NCI-H1048 (cell line): ENCODE results near the gene EFS.
A peak's percentile ranks its signal among the peaks of the same experiment; 100 is the strongest.
"Not testable (repeated sequence)": the region's sequence is repeated elsewhere in the genome, so short reads cannot be mapped to it uniquely, and the experiment has no call there.

Experiments
- DNase-seq: peaks from one replicate; lab custom pipeline; 2025; lab: John Stamatoyannopoulos, UW

EFS gene

DNA sequence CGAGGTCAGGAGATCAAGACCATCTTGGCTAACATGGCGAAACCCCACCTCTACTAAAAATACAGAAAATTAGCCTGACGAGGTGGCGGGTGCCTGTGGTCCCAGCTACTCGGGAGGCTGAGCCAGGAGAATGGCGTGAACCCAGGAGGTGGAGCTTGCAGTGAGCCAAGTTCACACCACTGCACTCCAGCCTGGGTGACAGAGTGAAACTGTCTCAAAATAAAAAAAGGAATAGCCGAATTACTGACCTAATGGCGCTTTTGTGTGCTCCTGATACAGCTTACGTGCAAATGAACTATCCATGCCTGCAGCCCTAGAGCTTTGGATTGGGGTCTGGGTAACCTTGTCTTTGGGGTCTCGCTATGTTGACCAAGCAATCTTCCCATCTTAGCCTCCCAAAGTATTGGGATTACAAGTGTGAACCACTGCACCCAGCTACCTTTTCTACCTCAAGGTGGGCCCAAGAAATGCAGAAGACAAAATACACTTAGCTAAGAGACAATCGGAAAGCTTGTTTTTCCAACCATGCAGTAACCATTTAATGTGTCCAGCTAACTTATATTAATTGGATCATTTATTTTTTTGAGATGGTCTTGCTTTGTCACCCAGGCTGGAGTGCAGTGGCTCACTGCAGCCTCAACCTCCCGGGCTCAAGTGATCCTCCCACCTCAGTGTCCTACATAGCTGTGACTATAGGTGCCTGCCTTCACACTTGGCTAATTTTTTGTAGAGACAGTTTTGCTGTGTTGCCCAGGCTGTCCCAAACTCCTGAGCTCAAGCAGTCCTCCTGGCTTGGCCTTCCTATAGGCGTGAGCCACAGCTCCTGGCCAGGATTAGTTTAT lies 38.3 kb downstream of the EFS start:
- DNase-seq = no peak

DNA sequence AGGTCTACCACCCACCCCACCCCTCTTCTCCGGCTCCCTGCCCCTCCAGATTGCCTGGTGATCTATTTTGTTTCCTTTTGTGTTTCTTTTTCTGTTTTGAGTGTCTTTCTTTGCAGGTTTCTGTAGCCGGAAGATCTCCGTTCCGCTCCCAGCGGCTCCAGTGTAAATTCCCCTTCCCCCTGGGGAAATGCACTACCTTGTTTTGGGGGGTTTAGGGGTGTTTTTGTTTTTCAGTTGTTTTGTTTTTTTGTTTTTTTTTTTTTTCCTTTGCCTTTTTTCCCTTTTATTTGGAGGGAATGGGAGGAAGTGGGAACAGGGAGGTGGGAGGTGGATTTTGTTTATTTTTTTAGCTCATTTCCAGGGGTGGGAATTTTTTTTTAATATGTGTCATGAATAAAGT lies 39.2 kb downstream of the EFS start:
- DNase-seq = not testable (repeated sequence)

DNA sequence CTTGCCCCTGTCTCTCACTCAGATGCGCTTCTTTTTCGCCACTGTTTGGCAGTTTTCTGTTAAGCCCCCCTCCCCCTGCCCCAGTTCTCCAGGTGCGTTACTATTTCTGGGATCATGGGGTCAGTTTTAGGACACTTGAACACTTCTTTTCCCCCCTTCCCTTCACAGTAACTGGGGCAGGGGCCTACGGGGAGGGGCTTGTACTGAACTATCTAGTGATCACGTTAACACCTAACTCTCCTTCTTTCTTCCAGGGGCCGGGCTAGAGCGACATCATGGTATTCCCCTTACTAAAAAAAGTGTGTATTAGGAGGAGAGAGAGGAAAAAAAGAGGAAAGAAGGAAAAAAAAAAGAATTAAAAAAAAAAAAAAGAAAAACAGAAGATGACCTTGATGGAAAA lies 40.0 kb downstream of the EFS start:
- no peak for DNase-seq

DNA sequence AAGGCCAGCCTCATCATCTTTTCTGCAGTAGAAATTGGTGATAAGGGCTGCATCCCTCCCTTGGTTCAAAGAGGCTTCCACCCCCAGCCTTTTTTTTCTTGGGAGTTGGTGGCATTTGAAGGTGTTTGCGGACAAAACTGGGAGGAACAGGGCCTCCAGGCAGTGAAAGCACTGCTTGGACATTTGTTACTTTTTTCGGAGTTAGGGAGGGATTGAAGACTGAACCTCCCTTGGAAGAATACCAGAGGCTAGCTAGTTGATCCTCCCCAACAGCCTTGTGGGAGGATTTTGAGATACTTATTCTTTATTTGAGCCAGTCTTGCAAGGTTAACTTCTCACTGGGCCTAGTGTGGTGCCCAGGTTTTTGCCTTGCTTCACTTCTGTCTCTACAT lies 40.5 kb downstream of the EFS start:
- DNase-seq = no peak

DNA sequence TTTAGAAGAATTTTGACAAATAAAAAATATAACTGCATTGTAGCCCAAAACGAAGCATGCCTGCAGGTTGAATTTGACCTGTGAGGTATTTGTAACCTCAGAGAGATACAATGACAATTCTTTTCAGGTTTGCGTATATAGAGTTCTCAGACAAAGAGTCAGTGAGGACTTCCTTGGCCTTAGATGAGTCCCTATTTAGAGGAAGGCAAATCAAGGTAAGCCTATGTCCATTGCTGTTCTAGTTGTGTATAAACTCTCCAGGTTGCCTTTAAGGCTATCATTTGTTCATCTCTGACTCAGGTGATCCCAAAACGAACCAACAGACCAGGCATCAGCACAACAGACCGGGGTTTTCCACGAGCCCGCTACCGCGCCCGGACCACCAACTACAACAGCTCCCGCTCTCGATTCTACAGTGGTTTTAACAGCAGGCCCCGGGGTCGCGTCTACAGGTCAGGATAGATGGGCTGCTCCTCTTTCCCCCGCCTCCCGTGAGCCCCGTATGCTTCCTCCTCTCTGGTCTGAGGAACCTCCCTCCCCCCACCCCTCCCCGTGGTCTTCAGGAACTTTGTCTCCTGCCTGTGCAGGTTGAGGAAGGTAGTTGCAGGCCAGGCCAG lies 41.0 kb downstream of the EFS start:
- no peak for DNase-seq

DNA sequence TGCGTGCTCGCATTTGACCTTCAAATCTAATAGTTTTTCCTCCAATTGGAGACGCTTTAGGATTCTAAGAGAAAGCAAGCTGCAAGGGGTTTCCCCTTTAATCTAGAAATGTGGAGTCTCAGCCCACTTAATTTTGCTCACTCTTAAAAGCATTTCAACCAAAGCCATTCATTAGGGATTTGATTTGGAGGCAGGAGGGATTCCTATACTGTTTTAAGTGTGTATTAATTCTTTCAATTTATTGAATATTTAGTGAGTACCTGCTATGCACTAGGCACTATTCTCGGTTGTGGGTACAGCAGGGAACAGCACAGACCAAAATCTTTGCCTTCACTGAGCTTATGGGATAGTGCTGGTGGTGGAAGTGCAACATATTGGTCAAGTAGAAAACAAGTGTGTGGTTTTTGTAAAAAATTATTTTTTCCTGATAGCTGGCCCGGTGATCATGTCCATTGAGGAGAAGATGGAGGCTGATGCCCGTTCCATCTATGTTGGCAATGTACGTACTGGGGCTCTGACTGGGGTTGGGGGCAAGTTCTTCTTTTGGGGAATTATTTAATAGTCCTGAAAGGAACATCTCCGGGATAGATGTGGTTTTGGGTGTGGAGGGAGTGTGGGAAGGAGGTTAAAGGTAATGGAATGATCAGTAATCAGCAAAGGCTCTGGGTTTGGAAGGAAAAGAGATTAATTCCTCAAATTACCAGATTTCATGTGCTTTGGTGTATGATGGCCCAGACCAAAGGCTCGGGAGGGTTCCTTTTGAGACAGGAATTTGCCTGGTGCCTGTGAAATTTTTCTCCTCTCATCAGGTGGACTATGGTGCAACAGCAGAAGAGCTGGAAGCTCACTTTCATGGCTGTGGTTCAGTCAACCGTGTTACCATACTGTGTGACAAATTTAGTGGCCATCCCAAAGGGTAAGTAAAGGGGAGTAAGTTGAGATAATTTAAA lies 42.1 kb downstream of the EFS start:
- no peak for DNase-seq

DNA sequence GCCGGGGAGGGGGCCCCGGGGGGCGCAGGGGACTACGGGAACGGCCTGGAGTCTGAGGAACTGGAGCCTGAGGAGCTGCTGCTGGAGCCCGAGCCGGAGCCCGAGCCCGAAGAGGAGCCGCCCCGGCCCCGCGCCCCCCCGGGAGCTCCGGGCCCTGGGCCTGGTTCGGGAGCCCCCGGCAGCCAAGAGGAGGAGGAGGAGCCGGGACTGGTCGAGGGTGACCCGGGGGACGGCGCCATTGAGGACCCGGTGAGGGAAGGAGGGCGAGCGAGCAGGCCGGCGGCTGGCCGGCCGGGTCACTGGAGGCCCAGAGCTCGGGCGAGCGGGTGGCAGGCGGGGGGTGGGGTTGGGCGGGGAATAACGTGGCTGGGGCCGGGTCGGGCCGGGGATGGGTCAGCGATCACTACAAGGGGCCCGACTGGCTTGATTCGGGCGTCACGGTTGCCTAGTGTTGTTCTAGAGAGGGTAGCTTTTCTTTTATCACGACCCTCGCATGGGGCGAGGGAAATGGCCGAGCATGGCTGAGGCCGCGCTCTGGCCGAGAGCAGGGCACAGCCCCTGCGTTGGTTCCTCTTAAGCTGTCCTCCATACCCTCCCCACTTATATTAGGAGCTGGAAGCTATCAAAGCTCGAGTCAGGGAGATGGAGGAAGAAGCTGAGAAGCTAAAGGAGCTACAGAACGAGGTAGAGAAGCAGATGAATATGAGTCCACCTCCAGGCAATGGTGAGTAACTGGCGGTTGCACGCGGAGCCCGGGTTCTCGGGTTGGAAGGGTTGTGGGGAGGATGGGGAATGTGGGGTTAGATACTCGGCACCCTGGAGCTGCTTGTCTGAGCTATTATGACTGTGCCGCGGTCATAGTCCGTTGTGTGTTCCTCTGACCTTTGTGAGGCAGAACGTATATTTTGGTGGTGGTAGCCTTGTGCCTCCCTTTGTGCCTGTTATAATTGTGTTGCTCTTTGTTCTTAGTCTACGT lies 43.1 kb downstream of the EFS start:
- no peak for DNase-seq

DNA sequence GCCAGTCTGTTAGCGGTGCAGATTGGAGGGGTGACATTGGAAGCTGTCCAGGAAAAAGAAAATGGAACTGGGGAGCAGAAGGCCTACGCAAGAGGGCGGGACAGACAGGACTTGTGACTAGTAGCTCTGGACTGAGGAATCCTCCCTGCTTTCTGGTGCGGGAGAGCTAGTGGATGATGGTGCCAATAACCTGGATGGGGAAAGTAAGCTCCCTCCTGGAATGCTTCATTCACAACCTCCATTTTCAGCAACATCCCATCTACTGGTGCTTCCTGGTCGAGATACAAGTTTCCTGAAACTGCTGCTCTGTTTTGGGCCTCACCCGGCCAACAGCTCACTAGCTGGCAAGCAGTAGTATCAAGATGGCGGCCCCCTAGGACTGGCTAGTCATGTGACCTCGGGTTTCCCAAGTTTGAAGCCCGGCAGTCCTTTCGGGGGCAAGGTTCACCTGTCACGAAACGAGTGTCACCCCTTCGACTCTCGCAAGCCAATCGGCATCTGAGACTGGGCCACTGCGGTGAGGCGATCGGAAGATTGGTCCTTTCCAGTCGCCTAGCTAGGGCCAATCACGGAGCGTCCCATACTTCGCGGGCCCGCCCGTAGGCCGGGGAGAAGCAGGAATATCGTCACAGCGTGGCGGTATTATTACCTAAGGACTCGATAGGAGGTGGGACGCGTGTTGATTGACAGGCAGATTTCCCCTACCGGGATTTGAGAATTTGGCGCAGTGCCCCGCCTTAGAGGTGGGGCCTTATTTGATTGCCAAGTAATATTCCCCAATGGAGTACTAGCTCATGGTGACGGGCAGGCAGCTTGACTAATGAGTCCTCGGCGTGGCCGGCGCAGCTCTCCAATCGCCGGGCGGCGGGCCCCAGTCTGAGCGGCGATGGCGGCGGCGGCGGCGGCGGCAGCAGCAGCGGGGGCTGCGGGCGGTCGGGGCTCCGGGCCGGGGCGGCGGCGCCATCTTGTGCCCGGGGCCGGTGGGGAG lies 44.1 kb downstream of the EFS start, which contains the start of gene PABPN1:
Gene PABPN1, plus strand, starts transcription at position 874 of the 988 bp plus-strand sequence. Its CDS starts 13 bp downstream, at position 887.
- peak; percentile 98 for DNase-seq

DNA sequence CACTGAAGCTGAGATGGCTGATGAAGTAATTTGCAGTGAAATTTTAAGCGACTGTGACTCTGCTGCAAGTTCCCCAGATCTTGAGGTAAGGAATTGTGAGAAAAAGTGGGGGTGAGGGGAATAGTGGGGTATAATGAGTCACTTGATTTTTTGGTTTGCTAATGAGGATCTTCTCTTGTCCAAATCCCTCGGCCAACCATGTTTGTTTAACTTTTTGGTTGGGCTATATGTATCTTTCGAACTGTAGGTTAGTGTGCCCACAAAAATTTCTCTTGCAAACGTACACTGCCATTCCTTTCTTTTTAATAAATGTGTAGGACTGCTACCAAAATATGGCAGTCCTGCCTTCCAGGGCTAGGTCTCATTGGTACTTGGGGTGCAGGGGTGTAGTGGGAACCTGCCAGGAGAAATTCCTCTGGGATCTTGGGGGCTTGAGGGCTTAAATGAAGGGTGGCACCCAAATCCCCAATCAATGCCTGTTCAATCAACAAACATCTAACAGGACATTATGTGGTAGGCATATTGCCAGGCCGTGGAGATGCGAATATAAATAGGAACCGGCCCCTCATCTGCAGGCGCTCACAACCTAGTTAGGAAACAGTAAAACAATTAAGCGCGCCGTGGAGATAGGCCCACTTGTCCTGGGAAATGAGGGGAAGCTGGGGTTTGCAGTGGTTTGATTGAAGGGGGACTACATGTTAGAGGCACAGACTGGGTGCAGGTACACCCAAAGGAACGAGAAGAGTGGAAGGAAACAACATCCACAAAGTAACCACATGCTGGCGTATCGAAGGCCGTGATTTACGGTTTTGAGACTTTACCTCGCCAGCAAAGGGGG lies 45.0 kb downstream of the EFS start:
- DNase-seq = no peak

DNA sequence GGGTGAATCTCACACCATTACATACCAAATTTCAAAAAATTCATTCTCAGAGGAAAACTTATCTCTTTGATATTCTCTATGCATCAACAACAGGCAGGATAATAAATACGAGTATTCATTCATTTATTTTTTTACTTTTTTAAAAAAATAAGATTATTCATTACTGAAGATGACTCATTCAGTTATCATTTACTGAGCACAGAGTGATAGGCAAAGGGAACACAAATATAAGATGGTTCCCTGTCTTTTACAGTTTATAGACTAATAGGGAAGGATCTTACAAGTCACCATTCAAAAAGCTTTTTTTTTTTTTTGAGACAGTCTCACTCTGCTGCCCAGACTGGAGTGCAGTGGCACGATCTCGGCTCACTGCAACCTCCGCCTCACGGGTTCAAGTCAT lies 48.7 kb downstream of the EFS start:
- no peak for DNase-seq

DNA sequence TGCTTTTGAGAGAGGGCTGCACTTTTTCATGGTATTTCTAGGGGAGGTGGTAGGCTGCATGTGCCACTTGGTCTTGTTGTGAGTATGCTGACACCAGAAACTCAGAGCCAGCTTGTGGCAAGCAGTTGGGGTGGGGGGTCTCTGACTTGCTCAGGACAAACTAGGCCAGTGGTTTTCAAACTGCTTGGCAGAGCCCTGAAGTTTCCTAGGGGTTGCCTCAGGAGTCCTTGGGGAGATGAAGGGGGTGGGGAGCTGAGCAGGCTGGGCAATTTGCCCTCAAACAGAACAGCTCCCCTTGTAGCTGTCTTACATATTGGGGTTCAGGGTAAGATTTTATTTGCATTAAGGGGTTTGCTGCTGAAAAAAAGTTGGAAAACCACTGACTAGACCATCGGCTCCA lies 54.4 kb downstream of the EFS start:
- DNase-seq = no peak

DNA sequence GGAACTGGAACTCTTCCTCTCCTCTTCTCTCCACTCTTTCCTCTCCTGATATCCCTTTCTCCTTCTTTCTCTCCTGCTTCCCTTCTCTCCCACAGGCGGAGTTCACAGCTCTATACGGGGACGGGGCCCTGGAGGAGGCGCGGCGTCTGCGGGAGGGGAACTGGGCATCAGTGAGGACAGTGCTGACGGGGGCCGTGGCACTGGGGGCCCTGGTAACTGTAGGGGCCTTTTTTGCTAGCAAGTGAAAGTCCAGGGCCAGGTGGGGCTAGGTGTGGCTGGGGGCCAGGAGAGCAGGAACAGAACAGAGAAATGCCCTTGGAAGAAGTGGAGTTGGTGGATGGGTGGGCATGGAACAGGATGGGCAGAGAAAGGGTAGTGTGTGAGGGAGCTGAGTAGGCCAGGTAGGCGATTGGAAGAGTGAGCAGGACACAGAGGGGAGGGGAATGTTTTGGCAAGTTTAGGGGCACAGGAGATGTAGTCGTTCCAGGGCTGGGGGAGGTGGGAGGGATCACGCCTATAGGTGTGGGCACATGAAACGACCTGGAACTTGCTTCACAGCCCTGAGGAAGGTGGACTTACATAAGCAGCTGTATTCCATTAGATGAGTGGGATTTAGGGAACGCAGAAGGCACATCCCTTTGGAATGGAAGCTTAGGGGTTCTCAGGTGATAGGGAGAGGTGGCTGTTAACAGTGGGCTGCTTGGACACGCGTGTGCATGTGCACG lies 56.1 kb downstream of the EFS start:
- no peak for DNase-seq

DNA sequence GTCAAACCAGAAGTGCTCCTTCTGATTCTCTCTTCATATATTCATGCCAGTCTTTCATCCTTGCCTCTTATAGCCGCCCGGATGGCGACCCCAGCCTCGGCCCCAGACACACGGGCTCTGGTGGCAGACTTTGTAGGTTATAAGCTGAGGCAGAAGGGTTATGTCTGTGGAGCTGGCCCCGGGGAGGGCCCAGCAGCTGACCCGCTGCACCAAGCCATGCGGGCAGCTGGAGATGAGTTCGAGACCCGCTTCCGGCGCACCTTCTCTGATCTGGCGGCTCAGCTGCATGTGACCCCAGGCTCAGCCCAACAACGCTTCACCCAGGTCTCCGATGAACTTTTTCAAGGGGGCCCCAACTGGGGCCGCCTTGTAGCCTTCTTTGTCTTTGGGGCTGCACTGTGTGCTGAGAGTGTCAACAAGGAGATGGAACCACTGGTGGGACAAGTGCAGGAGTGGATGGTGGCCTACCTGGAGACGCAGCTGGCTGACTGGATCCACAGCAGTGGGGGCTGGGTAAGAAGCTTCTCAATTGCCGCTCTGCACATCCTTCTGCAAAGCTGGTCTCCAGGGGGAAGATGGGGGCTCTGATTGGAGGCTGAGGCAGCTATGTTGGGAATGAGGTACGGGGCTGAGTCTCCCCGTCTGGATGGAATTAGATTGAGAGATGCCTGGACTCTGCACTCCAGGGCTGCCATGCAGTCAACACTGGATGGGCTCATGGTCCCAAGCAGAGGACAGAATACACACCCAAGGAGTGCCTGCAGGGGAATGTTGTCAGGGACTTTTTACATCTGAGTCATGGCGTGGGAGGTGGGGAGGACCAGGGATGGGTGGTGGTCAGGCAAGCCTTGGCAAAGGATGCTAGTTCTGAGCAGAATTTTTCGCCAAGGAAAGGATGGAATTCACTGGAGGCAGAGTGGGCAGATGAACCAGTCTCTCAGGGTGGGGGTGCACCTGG lies 57.0 kb downstream of the EFS start:
- no peak for DNase-seq

DNA sequence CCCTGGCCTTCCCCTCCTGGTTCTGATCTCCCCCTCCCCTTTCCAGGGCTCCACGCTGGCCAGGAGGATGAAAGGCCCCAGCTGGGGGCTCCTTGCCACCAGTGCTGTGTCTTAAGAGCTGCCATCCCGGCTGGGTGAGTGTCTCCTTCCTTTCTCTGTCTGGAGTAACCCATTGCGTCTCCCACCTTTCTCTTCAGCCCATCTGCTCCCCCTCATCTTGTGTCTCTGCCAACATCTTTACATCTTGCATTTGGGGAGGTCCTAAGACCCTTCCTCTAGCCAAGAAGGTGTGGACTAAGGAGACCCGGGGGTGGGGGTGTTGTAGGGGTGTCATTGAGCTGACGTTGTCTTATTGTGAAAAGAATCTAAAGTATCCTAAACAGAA lies 57.8 kb downstream of the EFS start:
- no peak for DNase-seq

DNA sequence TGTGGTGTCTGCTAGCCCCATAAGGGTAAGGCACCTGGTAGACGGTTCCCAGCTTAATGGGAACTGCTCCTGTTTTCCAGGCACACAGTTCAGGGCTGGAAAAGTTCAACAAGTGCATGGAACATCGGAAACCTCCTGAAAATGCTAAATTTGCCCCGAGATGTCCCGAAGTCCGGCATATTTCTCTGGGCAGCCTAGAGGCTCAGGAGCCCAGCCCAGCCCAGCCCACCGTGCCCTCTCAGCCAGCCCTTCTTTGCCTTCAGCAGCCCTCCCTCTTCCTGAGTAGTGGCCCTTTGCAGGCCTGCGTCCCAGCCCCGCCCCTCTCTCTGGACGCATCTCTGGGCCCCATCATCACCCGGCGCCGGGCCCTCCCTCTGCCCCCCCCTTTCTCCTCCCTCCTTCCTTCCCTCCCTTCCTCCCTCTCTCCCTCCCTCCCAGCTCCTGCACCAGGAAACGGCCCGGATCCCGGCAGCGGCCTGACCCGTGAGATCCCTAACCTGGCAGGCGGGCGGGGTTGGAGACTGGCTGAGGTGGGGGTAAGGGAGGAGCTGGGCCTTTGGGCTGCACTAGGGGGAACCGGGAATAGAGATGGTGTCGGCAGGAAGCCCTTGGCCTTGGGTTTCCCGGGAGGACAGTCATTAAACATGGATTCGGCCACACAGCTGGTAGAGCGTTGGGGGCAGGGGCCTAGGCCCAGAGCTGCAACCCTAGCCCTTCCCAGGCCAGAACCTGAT lies 58.4 kb downstream of the EFS start, which contains the start of gene BCL2L2:
Gene BCL2L2, plus strand, starts transcription at position 422 of the 734 bp plus-strand sequence. CDS start 935 bp downstream, outside the sequence.
- DNase-seq = peak; percentile 81
